B cell (primary cell): ENCODE data around the gene RPL10A. TPM values are rescaled to one million over a fixed set of nuclear protein-coding genes. Genes with fewer than 3 reads are reported as not detected.

ENCODE experiments used
- ATAC-seq: fragments of 200-7000 bp; cut with Tn5 transposase; one replicate; pipeline ENCODE4 v1.10.0; 2021; ENCODE audit warnings: low read depth, mild to moderate bottlenecking, moderate number of reproducible peaks, moderate library complexity
- CTCF ChIA-PET: fragments of 350-600 bp; sonication (Branson Sonifier 250); formaldehyde crosslinking; loops from one replicate; lab custom pipeline; 2021; ENCODE audit warnings: antibody characterized with exemption, inconsistent platforms; lab: Charles Lee
- POLR2A ChIA-PET: fragments of 350-600 bp; sonication (Branson Sonifier 250); formaldehyde crosslinking; loops from one replicate; lab custom pipeline; 2021; ENCODE audit warnings: antibody characterized with exemption; lab: Charles Lee
- DNase-seq: peaks from one replicate; pipeline ENCODE4 v3.0.0; 2013
- H2AFZ ChIP-seq: 2 replicates; pipeline ENCODE4 v1.6.1; 2012; ENCODE audit warnings: mild to moderate bottlenecking, low read depth, low read length; ENCODE audit not compliant: insufficient read depth, poor library complexity, severe bottlenecking
- H3K27ac ChIP-seq, 2 donors: 1 replicate in 1 of 2; 2 replicates in 1 of 2; pipeline ENCODE4 v1.5.1; 2012 to 2013; ENCODE audit warnings: low read length in 2 of 2, mild to moderate bottlenecking in 2 of 2, moderate library complexity in 1 of 2
- H3K27me3 ChIP-seq, 4 experiments: fragments of 200-600 bp in 1 of 4; sonication (generic) in 1 of 4; replicated peaks in 1 of 4; 1 replicate in 2 of 4; 2 replicates in 2 of 4; pipeline versions ENCODE4 v1.6.1 to v1.7.0; 2013 to 2016; ENCODE audit warnings: low read length in 3 of 4, mild to moderate bottlenecking in 2 of 4, mixed read lengths in 1 of 4, moderate library complexity in 1 of 4; ENCODE audit not compliant: insufficient read depth in 4 of 4, control insufficient read depth in 3 of 4; ENCODE audit errors: control extremely low read depth in 1 of 4
- H3K36me3 ChIP-seq, 2 experiments: replicated peaks in 1 of 2; 1 replicate in 1 of 2; 2 replicates in 1 of 2; pipeline versions ENCODE4 v1.6.1 to v1.7.1; 2013; ENCODE audit warnings: low read length in 1 of 2; ENCODE audit not compliant: insufficient read depth in 2 of 2, control insufficient read depth in 1 of 2; ENCODE audit errors: control extremely low read depth in 1 of 2, extremely low read depth in 1 of 2
- H3K4me1 ChIP-seq, 2 donors: fragments of 200-600 bp in 1 of 2; sonication (generic) in 1 of 2; 1 replicate in 1 of 2; 2 replicates in 1 of 2; pipeline versions ENCODE4 v1.5.1 to v1.6.1; 2013 to 2017; ENCODE audit warnings: low read length in 2 of 2; ENCODE audit not compliant: control insufficient read depth in 2 of 2, insufficient read depth in 2 of 2
- H3K4me2 ChIP-seq: replicated peaks from 2 replicates; pipeline ENCODE3; 2012; ENCODE audit warnings: mild to moderate bottlenecking, low read depth, low read length; ENCODE audit not compliant: poor library complexity, severe bottlenecking
- H3K4me3 ChIP-seq, 5 experiments: fragments of 200-600 bp in 1 of 5; sonication (generic) in 1 of 5; 1 replicate in 3 of 5; 2 replicates in 2 of 5; pipeline versions ENCODE4 v1.5.1 to v1.7.0; 2011 to 2016; ENCODE audit warnings: low read length in 4 of 5, mild to moderate bottlenecking in 4 of 5, low read depth in 2 of 5, control low read depth in 1 of 5, moderate library complexity in 1 of 5; ENCODE audit not compliant: insufficient read depth in 1 of 5; ENCODE audit errors: control extremely low read depth in 1 of 5, extremely low read depth in 1 of 5
- H3K79me2 ChIP-seq: fragments of 200-600 bp; sonication (generic); one replicate; pipeline ENCODE4 v1.6.0; 2016; ENCODE audit warnings: low read length; ENCODE audit not compliant: control insufficient read depth, insufficient read depth
- H3K9ac ChIP-seq: fragments of 200-600 bp; sonication (generic); 2 replicates; pipeline ENCODE4 v1.6.1; 2017; ENCODE audit warnings: mild to moderate bottlenecking, low read length, moderate library complexity
- H3K9me3 ChIP-seq, 3 donors: one replicate each; pipeline versions ENCODE4 v1.6.1 to v1.7.1; 2013; ENCODE audit warnings: low read length in 2 of 3; ENCODE audit not compliant: control insufficient read depth in 2 of 3, insufficient read depth in 1 of 3; ENCODE audit errors: control extremely low read depth in 1 of 3
- H4K20me1 ChIP-seq: 2 replicates; pipeline ENCODE4 v1.6.0; 2012; ENCODE audit warnings: mild to moderate bottlenecking, low read length; ENCODE audit not compliant: insufficient read depth, control insufficient read depth, poor library complexity, severe bottlenecking
- H3K27ac Mint-ChIP-seq: one replicate; pipeline ENCODE4 v1.8.0; 2021; ENCODE audit warnings: mixed read lengths
- H3K27me3 Mint-ChIP-seq: one replicate; pipeline ENCODE4 v1.8.0; 2021; ENCODE audit warnings: mixed read lengths
- H3K4me1 Mint-ChIP-seq: one replicate; pipeline ENCODE4 v1.8.0; 2021; ENCODE audit warnings: mixed read lengths
- H3K4me3 Mint-ChIP-seq: one replicate; pipeline ENCODE4 v1.8.0; 2021; ENCODE audit warnings: mixed read lengths
- H3K9me3 Mint-ChIP-seq: one replicate; pipeline ENCODE4 v1.8.0; 2022; ENCODE audit warnings: mixed read lengths; ENCODE audit not compliant: insufficient read depth
- EZH2 ChIP-seq: IDR thresholded peaks from 2 replicates; pipeline ENCODE4 v1.6.1; 2012; ENCODE audit warnings: borderline replicate concordance, low read depth, mild to moderate bottlenecking, moderate library complexity, low read length; ENCODE audit not compliant: insufficient read depth, poor library complexity, severe bottlenecking
- WGBS: methylation state at CpG from one replicate; pipeline ENCODE4 v1.1.5; 2013; ENCODE audit warnings: missing lambda C conversion rate; ENCODE audit not compliant: insufficient coverage; 5-methylcytosine and 5-hydroxymethylcytosine counted together
- intact Hi-C: fragments of 100-400 bp; cut with micrococcal nuclease; formaldehyde crosslinking; loops from one replicate; pipeline ENCODE4 v1.10.0; 2022
- polyA plus RNA-seq: library from polyadenylated mRNA; depleted of rRNA; stranded (reverse); fragments of >200 nt; gene quantifications from 2 replicates; pipeline ENCODE4 v1.2.3, GENCODE V29; 2012
- total RNA-seq, 2 donors: library from RNA; stranded (reverse); fragments of 120-200 nt in 1 of 2; gene quantifications; 1 replicate in 1 of 2; 2 replicates in 1 of 2; pipeline versions ENCODE4 v1.2.3 to v1.2.4, GENCODE V29; 2013 to 2022
- TF ChIP-seq, protein P1 (sequence below): fragments of 200-600 bp; IDR thresholded peaks from one replicate; pipeline ENCODE4 v1.8.0; 2022; ENCODE audit warnings: antibody characterized with exemption, mild to moderate bottlenecking

The RPL10A gene
- total and polyA plus RNA-seq, 2 donors (not counting 1 experiment from before 2014, with no cell fraction given), result 1,687 to 3,150 TPM

- H3K27me3 Mint-ChIP-seq, result peaks cover 36% of the 10 kb centered on the region
- 49% methylated on average over 44 of the region's 63 CpGs for WGBS
These were observed 28.0 kb downstream of the RPL10A start for GRCh38 chr6:35496036-35496840.

More at GRCh38 chr6:35496036-35496840, 28.0 kb downstream of the RPL10A start:
- intact Hi-C loops, result no loop called here
- TF ChIP-seq, protein P1, sequence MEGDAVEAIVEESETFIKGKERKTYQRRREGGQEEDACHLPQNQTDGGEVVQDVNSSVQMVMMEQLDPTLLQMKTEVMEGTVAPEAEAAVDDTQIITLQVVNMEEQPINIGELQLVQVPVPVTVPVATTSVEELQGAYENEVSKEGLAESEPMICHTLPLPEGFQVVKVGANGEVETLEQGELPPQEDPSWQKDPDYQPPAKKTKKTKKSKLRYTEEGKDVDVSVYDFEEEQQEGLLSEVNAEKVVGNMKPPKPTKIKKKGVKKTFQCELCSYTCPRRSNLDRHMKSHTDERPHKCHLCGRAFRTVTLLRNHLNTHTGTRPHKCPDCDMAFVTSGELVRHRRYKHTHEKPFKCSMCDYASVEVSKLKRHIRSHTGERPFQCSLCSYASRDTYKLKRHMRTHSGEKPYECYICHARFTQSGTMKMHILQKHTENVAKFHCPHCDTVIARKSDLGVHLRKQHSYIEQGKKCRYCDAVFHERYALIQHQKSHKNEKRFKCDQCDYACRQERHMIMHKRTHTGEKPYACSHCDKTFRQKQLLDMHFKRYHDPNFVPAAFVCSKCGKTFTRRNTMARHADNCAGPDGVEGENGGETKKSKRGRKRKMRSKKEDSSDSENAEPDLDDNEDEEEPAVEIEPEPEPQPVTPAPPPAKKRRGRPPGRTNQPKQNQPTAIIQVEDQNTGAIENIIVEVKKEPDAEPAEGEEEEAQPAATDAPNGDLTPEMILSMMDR, result no peak
- no peak for TF ChIP-seq EZH2
- Histone ChIP-seq H3K36me3 (no peaks in the 10 kb centered on the region), H3K79me2 (no peaks in the 10 kb centered on the region), H3K4me2 (peak overlapping the region; percentile 99), H3K9me3 (peaks cover 0 to 7% (median 0%) of the 10 kb centered on the region in 3 donors), H2AFZ (peak overlapping the region; percentile 68), H3K9ac (peak overlapping the region; percentile 52), H3K27ac (no peak overlapping the region), H3K27me3 (peaks cover 0 to 39% (median 16%) of the 10 kb centered on the region in 4 experiments), H4K20me1 (no peaks in the 10 kb centered on the region), H3K4me1 (peaks cover 14 to 22% of the 10 kb centered on the region in 2 donors), H3K4me3 (peak overlapping the region in 4 of 5 experiments; percentile 24 to 56 (median 48))
- Mint-ChIP-seq H3K4me3 (peak overlapping the region; percentile 77), H3K9me3 (no peaks in the 10 kb centered on the region), H3K27ac (no peak overlapping the region), H3K4me1 (peaks cover 21% of the 10 kb centered on the region)
- ATAC-seq (peak; percentile 10), DNase-seq (peak; percentile 40)
- POLR2A ChIA-PET, result interaction anchor here (1.0 kb wide), 2 partner anchors 26 to 28 kb away, joined by 3 read pairs; partner anchors contain the start of gene RPL10A
- CTCF ChIA-PET, result interaction anchor here (0.6 to 2.4 kb wide), 2 partner anchors 27 to 201 kb away, joined by 3 to 8 read pairs; no protein-coding TSS in a partner anchor
